H9 (cell line): ENCODE measurements around the gene HACL1. TPM values are rescaled to one million over a fixed set of nuclear protein-coding genes. Genes with fewer than 3 reads are reported as not detected.

Source experiments
- DNase-seq: peaks from one replicate; pipeline ENCODE4 v3.0.0-alpha.2; 2017
- H2AFZ ChIP-seq: one replicate; pipeline ENCODE4 v1.6.1; 2013; ENCODE audit warnings: mild to moderate bottlenecking, low read length, control low read depth, moderate library complexity
- H2AK5ac ChIP-seq: 2 replicates; pipeline ENCODE4 v1.6.1; 2013; ENCODE audit warnings: low read length, control low read depth, mixed read lengths; ENCODE audit not compliant: insufficient read length
- H2BK120ac ChIP-seq: one replicate; pipeline ENCODE4 v1.6.1; 2013; ENCODE audit warnings: low read depth, mild to moderate bottlenecking, low read length, control low read depth, inconsistent platforms; ENCODE audit not compliant: poor library complexity, severe bottlenecking
- H2BK12ac ChIP-seq: 2 replicates; pipeline ENCODE4 v1.6.1; 2013; ENCODE audit warnings: low read length, control low read depth, mixed read lengths, low read depth; ENCODE audit not compliant: insufficient read length
- H2BK15ac ChIP-seq: 2 replicates; pipeline ENCODE4 v1.6.1; 2013; ENCODE audit warnings: low read depth, low read length, control low read depth
- H2BK20ac ChIP-seq: one replicate; pipeline ENCODE4 v1.6.1; 2013; ENCODE audit warnings: low read depth, mild to moderate bottlenecking, low read length, control low read depth, inconsistent platforms; ENCODE audit not compliant: poor library complexity, severe bottlenecking
- H2BK5ac ChIP-seq: 2 replicates; pipeline ENCODE4 v1.6.1; 2013; ENCODE audit warnings: low read length, control low read depth, mixed read lengths; ENCODE audit not compliant: insufficient read length
- H3K14ac ChIP-seq: 2 replicates; pipeline ENCODE4 v1.6.1; 2013; ENCODE audit warnings: low read length, control low read depth; ENCODE audit not compliant: insufficient read depth
- H3K18ac ChIP-seq: 2 replicates; pipeline ENCODE4 v1.6.1; 2013; ENCODE audit warnings: low read depth, mild to moderate bottlenecking, mixed read lengths, low read length, control low read depth; ENCODE audit not compliant: insufficient read length
- H3K23ac ChIP-seq: 2 replicates; pipeline ENCODE4 v1.6.1; 2013; ENCODE audit warnings: low read length, control low read depth, mixed read lengths, low read depth; ENCODE audit not compliant: insufficient read length
- H3K23me2 ChIP-seq: 2 replicates; pipeline ENCODE4 v1.6.1; 2013; ENCODE audit warnings: low read depth, mild to moderate bottlenecking, mixed read lengths, low read length, control low read depth; ENCODE audit not compliant: insufficient read length, poor library complexity, severe bottlenecking
- H3K27ac ChIP-seq: 2 replicates; pipeline ENCODE4 v1.5.1; 2013; ENCODE audit warnings: low read length, control low read depth, mixed read lengths, low read depth; ENCODE audit not compliant: insufficient read length
- H3K27me3 ChIP-seq: 2 replicates; pipeline ENCODE4 v1.6.1; 2013; ENCODE audit warnings: low read length, control low read depth, inconsistent platforms; ENCODE audit not compliant: insufficient read depth
- H3K4ac ChIP-seq: 2 replicates; pipeline ENCODE4 v1.6.1; 2013; ENCODE audit warnings: low read depth, mild to moderate bottlenecking, control low read depth, inconsistent platforms, low read length, moderate library complexity
- H3K4me1 ChIP-seq: 2 replicates; pipeline ENCODE4 v1.6.1; 2013; ENCODE audit warnings: low read length, control low read depth, inconsistent platforms; ENCODE audit not compliant: insufficient read depth
- H3K4me2 ChIP-seq: 2 replicates; pipeline ENCODE4 v1.6.1; 2013; ENCODE audit warnings: low read length, control low read depth, mixed read lengths; ENCODE audit not compliant: insufficient read length, insufficient read depth
- H3K56ac ChIP-seq: 2 replicates; pipeline ENCODE4 v1.6.1; 2013; ENCODE audit warnings: low read depth, mild to moderate bottlenecking, mixed read lengths, low read length, control low read depth; ENCODE audit not compliant: insufficient read length
- H3K79me1 ChIP-seq: 2 replicates; pipeline ENCODE4 v1.6.1; 2013; ENCODE audit warnings: low read depth, mild to moderate bottlenecking, moderate library complexity, low read length, control low read depth, inconsistent platforms; ENCODE audit not compliant: insufficient read depth, poor library complexity, severe bottlenecking
- H3K79me2 ChIP-seq: 2 replicates; pipeline ENCODE4 v1.6.1; 2013; ENCODE audit warnings: low read length, control low read depth, inconsistent platforms; ENCODE audit not compliant: insufficient read depth
- H3K9ac ChIP-seq: 2 replicates; pipeline ENCODE4 v1.6.1; 2013; ENCODE audit warnings: low read length, control low read depth, mixed read lengths; ENCODE audit not compliant: insufficient read length; ENCODE audit errors: extremely low read depth
- H3K9me3 ChIP-seq: one replicate; pipeline ENCODE4 v1.6.1; 2013; ENCODE audit warnings: low read depth, low read length, inconsistent platforms; ENCODE audit not compliant: control insufficient read depth
- H3T11ph ChIP-seq: one replicate; pipeline ENCODE4 v1.6.1; 2013; ENCODE audit warnings: mild to moderate bottlenecking, low read length, control low read depth, inconsistent platforms
- H4K20me1 ChIP-seq: one replicate; pipeline ENCODE4 v1.6.1; 2013; ENCODE audit not compliant: control insufficient read depth, insufficient read length, insufficient read depth
- H4K5ac ChIP-seq: 2 replicates; pipeline ENCODE4 v1.6.1; 2013; ENCODE audit warnings: low read depth, mild to moderate bottlenecking, mixed read lengths, low read length, control low read depth; ENCODE audit not compliant: insufficient read length
- H4K8ac ChIP-seq: replicated peaks from 2 replicates; pipeline ENCODE4 v1.6.1; 2013; ENCODE audit warnings: low read length, control low read depth, mixed read lengths, low read depth; ENCODE audit not compliant: insufficient read length
- H4K91ac ChIP-seq: 2 replicates; pipeline ENCODE4 v1.6.1; 2013; ENCODE audit warnings: low read depth, mild to moderate bottlenecking, moderate library complexity, mixed read lengths, low read length, control low read depth; ENCODE audit not compliant: insufficient read length
- H3K27ac Mint-ChIP-seq, 3 experiments: 2 replicates in 2 of 3; 3 replicates in 1 of 3; pipeline ENCODE4 v1.8.0; 2020 to 2021; ENCODE audit warnings: mixed read lengths in 3 of 3, mild to moderate bottlenecking in 1 of 3, moderate library complexity in 1 of 3
- H3K27me3 Mint-ChIP-seq: 2 replicates; pipeline ENCODE4 v1.8.0; 2021; ENCODE audit warnings: low read depth, mild to moderate bottlenecking, moderate library complexity, mixed read lengths
- H3K36me3 Mint-ChIP-seq, 3 experiments: 2 replicates in 2 of 3; 3 replicates in 1 of 3; pipeline ENCODE4 v1.8.0; 2020 to 2021; ENCODE audit warnings: low read depth in 3 of 3, mixed read lengths in 3 of 3; ENCODE audit not compliant: insufficient read depth in 1 of 3
- H3K4me1 Mint-ChIP-seq, 2 experiments: 2 replicates each; pipeline ENCODE4 v1.8.0; 2020; ENCODE audit warnings: mixed read lengths in 2 of 2
- H3K4me3 Mint-ChIP-seq, 2 experiments: 2 replicates in 1 of 2; 3 replicates in 1 of 2; pipeline ENCODE4 v1.8.0; 2020 to 2021; ENCODE audit warnings: mild to moderate bottlenecking in 2 of 2, mixed read lengths in 2 of 2, moderate library complexity in 1 of 2
- H3K9me3 Mint-ChIP-seq, 2 experiments: 2 replicates in 1 of 2; 3 replicates in 1 of 2; pipeline ENCODE4 v1.8.0; 2020; ENCODE audit warnings: mild to moderate bottlenecking in 2 of 2, mixed read lengths in 2 of 2, moderate library complexity in 1 of 2
- CTCF ChIP-seq: fragments of 200-600 bp; sonication (generic); conservative IDR thresholded peaks from 3 replicates; pipeline ENCODE4 v1.8.0; 2021; ENCODE audit warnings: antibody characterized with exemption, mild to moderate bottlenecking
- WGBS: extraction: QIAGEN DNeasy Blood & Tissue Kit; methylation state at CpG from one replicate; pipeline ENCODE4 v1.1.7; 2013; ENCODE audit warnings: missing lambda C conversion rate, low lambda C conversion rate, mixed read lengths; ENCODE audit not compliant: insufficient read length; ENCODE audit errors: extremely low coverage; 5-methylcytosine and 5-hydroxymethylcytosine counted together
- total RNA-seq: library from RNA; stranded (reverse); gene quantifications from 2 replicates; pipeline ENCODE4 v1.2.1, GENCODE V29; 2021

The HACL1 gene
- total RNA-seq, 1 experiment from 2014 or later = 52.6 TPM

DNA sequence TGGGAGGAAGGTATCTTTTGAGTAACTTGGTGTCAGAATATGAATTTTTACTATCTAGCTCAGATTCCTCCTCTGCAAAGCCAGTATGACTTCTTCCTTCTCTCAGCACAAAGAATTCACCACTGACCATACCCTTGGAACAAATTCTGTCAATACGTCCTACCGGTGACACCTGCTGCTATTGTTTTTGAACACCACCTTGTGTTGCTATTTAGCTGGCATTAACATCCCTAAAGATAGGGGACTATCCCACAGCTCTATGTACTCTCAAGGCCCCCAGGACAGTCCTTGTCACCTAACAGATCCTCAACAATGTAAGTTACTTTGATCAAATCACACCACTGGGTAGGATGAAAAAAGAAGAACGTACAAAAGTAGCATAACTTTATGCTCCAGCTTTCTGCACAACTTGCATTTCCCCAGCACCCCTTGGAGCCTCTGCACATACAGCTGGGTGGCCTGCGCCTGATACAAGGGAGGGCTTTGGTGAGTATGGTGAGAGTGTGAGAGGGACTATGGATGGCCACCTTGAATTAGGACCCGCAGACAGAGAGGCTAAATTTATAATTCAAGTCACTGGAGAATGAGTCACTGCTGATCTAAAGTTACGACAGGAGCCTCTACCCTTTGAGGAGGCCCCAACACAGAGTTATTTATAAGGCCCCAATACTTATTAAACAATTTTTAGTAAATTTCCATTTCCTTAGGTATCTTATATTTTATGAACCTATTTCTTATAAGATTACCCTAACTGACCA, 77.5 kb downstream of the HACL1 start:
- no peak for DNase-seq
- H3K4ac ChIP-seq = no peak overlapping the region
- H3K27me3 ChIP-seq = peaks cover 2% of the 10 kb centered on the region; the same call in 1 of the 2 replicates
- H3T11ph ChIP-seq = no peak overlapping the region
- Mint-ChIP-seq H3K27ac (no peak overlapping the region), H3K4me3 (no peak overlapping the region), H3K27me3 (peaks cover 45% of the 10 kb centered on the region), H3K9me3 (no peaks in the 10 kb centered on the region), H3K36me3 (no peaks in the 10 kb centered on the region), H3K4me1 (peaks cover 30 to 39% of the 10 kb centered on the region in 2 experiments)
- no peaks in the 10 kb centered on the region for H4K20me1 ChIP-seq
- H3K4me1 ChIP-seq = peaks cover 8% of the 10 kb centered on the region; the same call in 1 of the 2 replicates
- H4K8ac ChIP-seq = no peak overlapping the region
- no peak overlapping the region for H2AFZ ChIP-seq
- no peak overlapping the region for H3K9ac ChIP-seq
- H4K91ac ChIP-seq = no peak overlapping the region
- no peak overlapping the region for H2BK5ac ChIP-seq
- no CpG with 5 or more reads among the region's 6 CpGs for WGBS
- no peak overlapping the region for H3K27ac ChIP-seq
- H3K23ac ChIP-seq = no peak overlapping the region
- no peak overlapping the region for H3K4me2 ChIP-seq
- H3K23me2 ChIP-seq = no peaks in the 10 kb centered on the region
- no peak overlapping the region for H3K18ac ChIP-seq
- no peak overlapping the region for H3K14ac ChIP-seq
- H3K79me2 ChIP-seq = no peaks in the 10 kb centered on the region
- no peak overlapping the region for H4K5ac ChIP-seq
- H2AK5ac ChIP-seq = no peak overlapping the region
- H3K79me1 ChIP-seq = no peaks in the 10 kb centered on the region
- no peak overlapping the region for H2BK15ac ChIP-seq
- no peak overlapping the region for H2BK12ac ChIP-seq
- H3K56ac ChIP-seq = no peak overlapping the region
- H2BK20ac ChIP-seq = no peak overlapping the region
- H3K9me3 ChIP-seq = no peaks in the 10 kb centered on the region
- H2BK120ac ChIP-seq = no peak overlapping the region
- TF ChIP-seq CTCF = no peak
